K562 (cell line): ENCODE measurements around the gene ZBTB33. TPM values are rescaled to one million over a fixed set of nuclear protein-coding genes. Genes with fewer than 3 reads are reported as not detected.
A peak's percentile ranks its signal among the peaks of the same experiment; 100 is the strongest.

Experiments
- ATAC-seq: fragments of 200-7000 bp; cut with Tn5 transposase; 3 replicates; pipeline ENCODE4 v1.9.1; 2020; ENCODE audit warnings: moderate library complexity
- BruUV-seq: library from RNA; stranded (reverse); fragments of 400-500 nt; replicated peaks from 2 replicates; lab custom pipeline; 2021; lab: Mats Ljungman, UMichigan
- CTCF ChIA-PET: fragments of 300-600 bp; formaldehyde crosslinking; extraction: SDS; loops from one replicate; lab custom pipeline; 2021; ENCODE audit warnings: low intra/inter-chr PET ratio; lab: Yijun Ruan, JAX
- POLR2A ChIA-PET: fragments of 300-600, 350-650 bp; sonication (Branson Sonifier 250); formaldehyde crosslinking; extraction: SDS; loops from one replicate; lab custom pipeline; 2021; ENCODE audit warnings: antibody characterized with exemption, inconsistent platforms; lab: Yijun Ruan, JAX
- DNase-seq, 4 experiments: peaks; one replicate each; pipeline versions ENCODE4 v3.0.0 to v3.0.0-alpha.2; 2011 to 2018; ENCODE audit warnings: low spot score in 3 of 4, mixed read lengths in 3 of 4; ENCODE audit errors: extremely low read depth in 1 of 4
- FAIRE-seq: peaks from 2 replicates; lab custom pipeline; 2011; peaks lifted over from hg19 to GRCh38; lab: Jason Lieb, UNC
- H2AFZ ChIP-seq: 2 replicates; pipeline ENCODE4 v1.6.0; 2011; ENCODE audit warnings: low read depth, low read length, control low read depth, inconsistent platforms
- H3K27ac ChIP-seq: fragments of 200-600 bp; 3 replicates; pipeline ENCODE4 v1.8.0; 2011; ENCODE audit warnings: low read depth, mild to moderate bottlenecking, control low read depth, inconsistent platforms, low read length, moderate library complexity, mixed read lengths; ENCODE audit errors: extremely low read depth
- H3K27me3 ChIP-seq, 2 experiments: fragments of 300-600 bp in 1 of 2; 2 replicates in 1 of 2; 3 replicates in 1 of 2; pipeline versions ENCODE4 v1.6.0 to v1.8.0; 2011; ENCODE audit warnings: inconsistent platforms in 2 of 2, low read length in 2 of 2, mild to moderate bottlenecking in 1 of 2, mixed read lengths in 1 of 2, moderate library complexity in 1 of 2; ENCODE audit not compliant: control insufficient read depth in 2 of 2, insufficient read depth in 2 of 2
- H3K36me3 ChIP-seq: fragments of 300-600 bp; 3 replicates; pipeline ENCODE4 v1.8.0; 2011; ENCODE audit warnings: mild to moderate bottlenecking, low read length, inconsistent platforms; ENCODE audit not compliant: control insufficient read depth, insufficient read depth
- H3K4me1 ChIP-seq, 2 experiments: fragments of 200-600 bp in 1 of 2; replicated peaks in 1 of 2; 2 replicates in 1 of 2; 3 replicates in 1 of 2; pipeline versions ENCODE4 v1.5.1 to v1.8.0; 2011; ENCODE audit warnings: inconsistent platforms in 2 of 2, low read length in 2 of 2, mild to moderate bottlenecking in 1 of 2, mixed read lengths in 1 of 2, moderate library complexity in 1 of 2; ENCODE audit not compliant: control insufficient read depth in 2 of 2, insufficient read depth in 2 of 2
- H3K4me2 ChIP-seq: 2 replicates; pipeline ENCODE4 v1.6.1; 2011; ENCODE audit warnings: low read length, control low read depth, inconsistent platforms, mixed read lengths; ENCODE audit not compliant: insufficient read depth
- H3K4me3 ChIP-seq: fragments of 200-600 bp; sonication (generic), shearing (Covaris generic); 2 replicates; pipeline ENCODE4 v1.5.1; 2016; ENCODE audit warnings: control low read depth, inconsistent platforms
- H3K79me2 ChIP-seq: fragments of 200-600 bp; 3 replicates; pipeline ENCODE4 v1.8.0; 2011; ENCODE audit warnings: low read length, inconsistent platforms; ENCODE audit not compliant: control insufficient read depth, insufficient read depth
- H3K9ac ChIP-seq, 2 experiments: 2 replicates each; pipeline versions ENCODE4 v1.6.0 to v1.6.1; 2011; ENCODE audit warnings: low read depth in 2 of 2, low read length in 2 of 2, control low read depth in 1 of 2, inconsistent platforms in 1 of 2, mild to moderate bottlenecking in 1 of 2, mixed read lengths in 1 of 2; ENCODE audit not compliant: insufficient read depth in 1 of 2
- H3K9me1 ChIP-seq: one replicate; pipeline ENCODE4 v1.6.0; 2011; ENCODE audit warnings: inconsistent platforms, mild to moderate bottlenecking, low read length, moderate library complexity; ENCODE audit not compliant: control insufficient read depth, insufficient read depth
- H3K9me3 ChIP-seq: replicated peaks from 2 replicates; pipeline ENCODE4 v1.5.1; 2011; ENCODE audit warnings: low read depth, low read length, inconsistent platforms; ENCODE audit not compliant: control insufficient read depth, insufficient read depth
- H4K20me1 ChIP-seq: replicated peaks from 2 replicates; pipeline ENCODE4 v1.6.1; 2011; ENCODE audit warnings: low read length, inconsistent platforms, mixed read lengths; ENCODE audit not compliant: control insufficient read depth, insufficient read depth
- CHD2 ChIP-seq: IDR thresholded peaks from 2 replicates; pipeline ENCODE4 v1.6.1; 2011; ENCODE audit warnings: low read depth, low read length
- KDM5B ChIP-seq: fragments of 200-600 bp; sonication (generic); IDR thresholded peaks from 2 replicates; pipeline ENCODE4 v1.6.1; 2012; ENCODE audit warnings: low read depth, mild to moderate bottlenecking, moderate library complexity, low read length, control low read depth, inconsistent platforms; ENCODE audit not compliant: insufficient replicate concordance
- WGBS: fragments of 100-300 bp; shearing (Covaris generic); methylation state at CpG from one replicate; pipeline ENCODE4 v1.1.6; 2016; ENCODE audit warnings: low coverage, mixed read lengths; ENCODE audit not compliant: insufficient coverage; ENCODE audit errors: missing lambda C conversion rate; 5-methylcytosine and 5-hydroxymethylcytosine counted together
- in situ Hi-C: fragments of 300-500 bp; cut with MboI; formaldehyde crosslinking; loops from 4 replicates; pipeline ENCODE4 v1.15.0; 2018; ENCODE audit warnings: inconsistent platforms, mixed read lengths
- intact Hi-C: fragments of 100-400 bp; cut with micrococcal nuclease; formaldehyde crosslinking; loops from 2 replicates; pipeline ENCODE4 v1.14.2; 2022
- polyA plus RNA-seq, 8 experiments: library from polyadenylated mRNA; depleted of rRNA in 4 of 8; stranded (reverse) in 5 of 8; unstranded in 3 of 8; fragments of >200 nt; fragmentation: Nextera tagmentation in 2 of 8; fragmentation: Illumina TruSeq in 1 of 8; extraction: Ambion mirVana in 2 of 8; extraction: Trizol in 1 of 8; gene quantifications; 2 replicates each; pipeline versions ENCODE4 v1.2.1 to v1.2.3, GENCODE V29; 2011 to 2014; ENCODE audit warnings: inconsistent platforms in 1 of 8, missing spikeins in 1 of 8
- total RNA-seq, 7 experiments: library from RNA; depleted of rRNA in 6 of 7; stranded (reverse); fragments of >200 nt in 6 of 7; fragmentation: Illumina TruSeq in 2 of 7; extraction: Trizol in 2 of 7; gene quantifications; 2 replicates each; pipeline versions ENCODE4 v1.2.1 to v1.2.3, GENCODE V29; 2011 to 2021; ENCODE audit warnings: low replicate concordance in 1 of 7
- TF ChIP-seq, protein P1 (sequence below): fragments of 450-650 bp; IDR thresholded peaks from 2 replicates; pipeline ENCODE4 v1.6.1; 2016; ENCODE audit warnings: mild to moderate bottlenecking, moderate library complexity
- TF ChIP-seq, protein P2 (sequence below): fragments of 250-450 bp; sonication (Bioruptor Pico); IDR thresholded peaks from 2 replicates; pipeline ENCODE4 v1.9.0; 2021; ENCODE audit warnings: mild to moderate bottlenecking
- TF ChIP-seq, protein P3 (sequence below), 2 experiments: IDR thresholded peaks; 2 replicates each; pipeline ENCODE4 v1.6.1; 2012; ENCODE audit warnings: improper control_type of control experiment in 2 of 2, low read depth in 2 of 2, low read length in 2 of 2, borderline replicate concordance in 1 of 2

Gene ZBTB33
- total and polyA plus RNA-seq, 9 of the 15 experiments (the other 6 are each of a cell fraction or from before 2014, with no cell fraction given), result 5.6 to 29.8 (median 15.6) TPM

DNA sequence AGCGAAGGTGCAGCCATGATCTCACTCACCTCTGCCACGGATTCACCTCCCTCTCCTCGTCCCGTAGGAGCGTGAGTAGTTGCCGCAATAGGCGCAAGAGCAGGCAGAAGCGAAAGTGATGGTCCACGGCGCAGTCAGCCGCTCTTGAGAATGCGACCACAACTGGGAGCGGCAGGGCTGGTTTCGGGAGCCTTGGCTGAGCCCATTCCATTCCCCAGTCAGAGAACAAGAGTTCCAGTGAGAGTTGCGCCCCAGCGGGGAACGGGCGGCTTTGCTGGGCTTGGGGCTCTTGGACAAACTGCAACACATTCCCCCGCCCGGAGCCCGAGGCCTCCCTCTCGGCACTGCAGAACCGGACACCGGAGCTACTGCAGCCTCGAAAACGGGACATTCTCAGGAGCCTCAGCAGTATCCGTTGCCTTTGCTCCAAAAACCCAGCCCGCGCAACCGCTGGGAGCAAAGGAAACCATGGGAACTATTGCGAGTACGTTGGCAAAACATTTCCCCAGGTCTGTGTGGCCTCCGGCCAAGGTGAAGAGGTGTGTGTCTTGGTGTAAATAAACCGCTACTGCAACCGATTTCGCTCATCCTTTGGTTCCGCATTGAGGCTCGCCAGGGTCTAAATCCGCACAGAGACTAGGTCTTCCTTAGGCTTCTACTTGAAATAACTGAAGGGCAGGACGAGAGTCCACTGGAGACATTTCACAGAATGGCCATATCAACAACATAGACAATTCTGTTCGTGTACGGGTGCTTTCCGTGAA lies 5.7 kb upstream of the ZBTB33 start:
- BruUV-seq, result TSS peak; percentile 51
- ATAC-seq (peak; percentile 85), FAIRE-seq (peak; percentile 91), DNase-seq (peak; percentile 19 to 88 (median 48))
- in situ Hi-C loops (no loop called here), intact Hi-C loops (no loop called here)
- Histone ChIP-seq H3K4me2 (peak overlapping the region; percentile 86), H3K27ac (peak overlapping the region; percentile 79), H3K79me2 (peaks cover 28% of the 10 kb centered on the region), H2AFZ (peak overlapping the region; percentile 80), H3K9me1 (no peaks in the 10 kb centered on the region), H3K4me3 (peak overlapping the region; percentile 74), H3K9me3 (no peaks in the 10 kb centered on the region), H4K20me1 (no peaks in the 10 kb centered on the region), H3K9ac (peak overlapping the region; percentile 72 to 96), H3K27me3 (no peaks in the 10 kb centered on the region), H3K36me3 (0 out of 3 replicates have a peak, but pooled peaks cover under 1% of the 10 kb centered on the region), H3K4me1 (peaks cover 0 to 14% of the 10 kb centered on the region in 2 experiments; a peak in 2 of 5 replicates)
- 3% methylated on average over 38 of the region's 43 CpGs for WGBS
- ChIA-PET POLR2A (interaction anchor here (0.6 to 1.7 kb wide), 3 partner anchors 16 to 247 kb away, joined by 3 to 7 read pairs (median 6); no protein-coding TSS in a partner anchor), CTCF (no interaction called here)
- TF ChIP-seq, protein P1, sequence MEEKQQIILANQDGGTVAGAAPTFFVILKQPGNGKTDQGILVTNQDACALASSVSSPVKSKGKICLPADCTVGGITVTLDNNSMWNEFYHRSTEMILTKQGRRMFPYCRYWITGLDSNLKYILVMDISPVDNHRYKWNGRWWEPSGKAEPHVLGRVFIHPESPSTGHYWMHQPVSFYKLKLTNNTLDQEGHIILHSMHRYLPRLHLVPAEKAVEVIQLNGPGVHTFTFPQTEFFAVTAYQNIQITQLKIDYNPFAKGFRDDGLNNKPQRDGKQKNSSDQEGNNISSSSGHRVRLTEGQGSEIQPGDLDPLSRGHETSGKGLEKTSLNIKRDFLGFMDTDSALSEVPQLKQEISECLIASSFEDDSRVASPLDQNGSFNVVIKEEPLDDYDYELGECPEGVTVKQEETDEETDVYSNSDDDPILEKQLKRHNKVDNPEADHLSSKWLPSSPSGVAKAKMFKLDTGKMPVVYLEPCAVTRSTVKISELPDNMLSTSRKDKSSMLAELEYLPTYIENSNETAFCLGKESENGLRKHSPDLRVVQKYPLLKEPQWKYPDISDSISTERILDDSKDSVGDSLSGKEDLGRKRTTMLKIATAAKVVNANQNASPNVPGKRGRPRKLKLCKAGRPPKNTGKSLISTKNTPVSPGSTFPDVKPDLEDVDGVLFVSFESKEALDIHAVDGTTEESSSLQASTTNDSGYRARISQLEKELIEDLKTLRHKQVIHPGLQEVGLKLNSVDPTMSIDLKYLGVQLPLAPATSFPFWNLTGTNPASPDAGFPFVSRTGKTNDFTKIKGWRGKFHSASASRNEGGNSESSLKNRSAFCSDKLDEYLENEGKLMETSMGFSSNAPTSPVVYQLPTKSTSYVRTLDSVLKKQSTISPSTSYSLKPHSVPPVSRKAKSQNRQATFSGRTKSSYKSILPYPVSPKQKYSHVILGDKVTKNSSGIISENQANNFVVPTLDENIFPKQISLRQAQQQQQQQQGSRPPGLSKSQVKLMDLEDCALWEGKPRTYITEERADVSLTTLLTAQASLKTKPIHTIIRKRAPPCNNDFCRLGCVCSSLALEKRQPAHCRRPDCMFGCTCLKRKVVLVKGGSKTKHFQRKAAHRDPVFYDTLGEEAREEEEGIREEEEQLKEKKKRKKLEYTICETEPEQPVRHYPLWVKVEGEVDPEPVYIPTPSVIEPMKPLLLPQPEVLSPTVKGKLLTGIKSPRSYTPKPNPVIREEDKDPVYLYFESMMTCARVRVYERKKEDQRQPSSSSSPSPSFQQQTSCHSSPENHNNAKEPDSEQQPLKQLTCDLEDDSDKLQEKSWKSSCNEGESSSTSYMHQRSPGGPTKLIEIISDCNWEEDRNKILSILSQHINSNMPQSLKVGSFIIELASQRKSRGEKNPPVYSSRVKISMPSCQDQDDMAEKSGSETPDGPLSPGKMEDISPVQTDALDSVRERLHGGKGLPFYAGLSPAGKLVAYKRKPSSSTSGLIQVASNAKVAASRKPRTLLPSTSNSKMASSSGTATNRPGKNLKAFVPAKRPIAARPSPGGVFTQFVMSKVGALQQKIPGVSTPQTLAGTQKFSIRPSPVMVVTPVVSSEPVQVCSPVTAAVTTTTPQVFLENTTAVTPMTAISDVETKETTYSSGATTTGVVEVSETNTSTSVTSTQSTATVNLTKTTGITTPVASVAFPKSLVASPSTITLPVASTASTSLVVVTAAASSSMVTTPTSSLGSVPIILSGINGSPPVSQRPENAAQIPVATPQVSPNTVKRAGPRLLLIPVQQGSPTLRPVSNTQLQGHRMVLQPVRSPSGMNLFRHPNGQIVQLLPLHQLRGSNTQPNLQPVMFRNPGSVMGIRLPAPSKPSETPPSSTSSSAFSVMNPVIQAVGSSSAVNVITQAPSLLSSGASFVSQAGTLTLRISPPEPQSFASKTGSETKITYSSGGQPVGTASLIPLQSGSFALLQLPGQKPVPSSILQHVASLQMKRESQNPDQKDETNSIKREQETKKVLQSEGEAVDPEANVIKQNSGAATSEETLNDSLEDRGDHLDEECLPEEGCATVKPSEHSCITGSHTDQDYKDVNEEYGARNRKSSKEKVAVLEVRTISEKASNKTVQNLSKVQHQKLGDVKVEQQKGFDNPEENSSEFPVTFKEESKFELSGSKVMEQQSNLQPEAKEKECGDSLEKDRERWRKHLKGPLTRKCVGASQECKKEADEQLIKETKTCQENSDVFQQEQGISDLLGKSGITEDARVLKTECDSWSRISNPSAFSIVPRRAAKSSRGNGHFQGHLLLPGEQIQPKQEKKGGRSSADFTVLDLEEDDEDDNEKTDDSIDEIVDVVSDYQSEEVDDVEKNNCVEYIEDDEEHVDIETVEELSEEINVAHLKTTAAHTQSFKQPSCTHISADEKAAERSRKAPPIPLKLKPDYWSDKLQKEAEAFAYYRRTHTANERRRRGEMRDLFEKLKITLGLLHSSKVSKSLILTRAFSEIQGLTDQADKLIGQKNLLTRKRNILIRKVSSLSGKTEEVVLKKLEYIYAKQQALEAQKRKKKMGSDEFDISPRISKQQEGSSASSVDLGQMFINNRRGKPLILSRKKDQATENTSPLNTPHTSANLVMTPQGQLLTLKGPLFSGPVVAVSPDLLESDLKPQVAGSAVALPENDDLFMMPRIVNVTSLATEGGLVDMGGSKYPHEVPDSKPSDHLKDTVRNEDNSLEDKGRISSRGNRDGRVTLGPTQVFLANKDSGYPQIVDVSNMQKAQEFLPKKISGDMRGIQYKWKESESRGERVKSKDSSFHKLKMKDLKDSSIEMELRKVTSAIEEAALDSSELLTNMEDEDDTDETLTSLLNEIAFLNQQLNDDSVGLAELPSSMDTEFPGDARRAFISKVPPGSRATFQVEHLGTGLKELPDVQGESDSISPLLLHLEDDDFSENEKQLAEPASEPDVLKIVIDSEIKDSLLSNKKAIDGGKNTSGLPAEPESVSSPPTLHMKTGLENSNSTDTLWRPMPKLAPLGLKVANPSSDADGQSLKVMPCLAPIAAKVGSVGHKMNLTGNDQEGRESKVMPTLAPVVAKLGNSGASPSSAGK, result peak; percentile 47
- no peak for TF ChIP-seq CHD2
- TF ChIP-seq KDM5B, result peak; percentile 40
- TF ChIP-seq, protein P2, sequence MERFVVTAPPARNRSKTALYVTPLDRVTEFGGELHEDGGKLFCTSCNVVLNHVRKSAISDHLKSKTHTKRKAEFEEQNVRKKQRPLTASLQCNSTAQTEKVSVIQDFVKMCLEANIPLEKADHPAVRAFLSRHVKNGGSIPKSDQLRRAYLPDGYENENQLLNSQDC, result peak; percentile 68; the same call in 1 of the 2 replicates
- TF ChIP-seq, protein P3, sequence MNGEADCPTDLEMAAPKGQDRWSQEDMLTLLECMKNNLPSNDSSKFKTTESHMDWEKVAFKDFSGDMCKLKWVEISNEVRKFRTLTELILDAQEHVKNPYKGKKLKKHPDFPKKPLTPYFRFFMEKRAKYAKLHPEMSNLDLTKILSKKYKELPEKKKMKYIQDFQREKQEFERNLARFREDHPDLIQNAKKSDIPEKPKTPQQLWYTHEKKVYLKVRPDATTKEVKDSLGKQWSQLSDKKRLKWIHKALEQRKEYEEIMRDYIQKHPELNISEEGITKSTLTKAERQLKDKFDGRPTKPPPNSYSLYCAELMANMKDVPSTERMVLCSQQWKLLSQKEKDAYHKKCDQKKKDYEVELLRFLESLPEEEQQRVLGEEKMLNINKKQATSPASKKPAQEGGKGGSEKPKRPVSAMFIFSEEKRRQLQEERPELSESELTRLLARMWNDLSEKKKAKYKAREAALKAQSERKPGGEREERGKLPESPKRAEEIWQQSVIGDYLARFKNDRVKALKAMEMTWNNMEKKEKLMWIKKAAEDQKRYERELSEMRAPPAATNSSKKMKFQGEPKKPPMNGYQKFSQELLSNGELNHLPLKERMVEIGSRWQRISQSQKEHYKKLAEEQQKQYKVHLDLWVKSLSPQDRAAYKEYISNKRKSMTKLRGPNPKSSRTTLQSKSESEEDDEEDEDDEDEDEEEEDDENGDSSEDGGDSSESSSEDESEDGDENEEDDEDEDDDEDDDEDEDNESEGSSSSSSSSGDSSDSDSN (IDR thresholded peaks at IDR 0.05; ENCODE audit: borderline replicate concordance in 1 of 2, low read depth in 2 of 2, low read length in 2 of 2), result peak in 1 of 2 experiments; percentile 53; a peak in 1 of 4 replicates
